Stomach (tissue), 4 donors: ENCODE data around the gene TUBA4B.

Experiments
- EP300 ChIP-seq: sonication (generic); formaldehyde crosslinking; IDR thresholded peaks from one replicate; pipeline ENCODE4 v1.6.1; 2017; ENCODE audit warnings: antibody characterized with exemption
- POLR2A ChIP-seq, 4 donors: fragments of 450-650 bp; IDR thresholded peaks; one replicate each; pipeline ENCODE4 v1.6.1; 2016; ENCODE audit warnings: antibody characterized with exemption in 4 of 4, control low read depth in 2 of 4, mild to moderate bottlenecking in 1 of 4, moderate library complexity in 1 of 4
- POLR2AphosphoS5 ChIP-seq, 3 donors: sonication (generic); formaldehyde crosslinking; IDR thresholded peaks; one replicate each; pipeline ENCODE4 v1.6.1; 2016; ENCODE audit warnings: antibody characterized with exemption in 3 of 3
- TF ChIP-seq, protein P1 (sequence below), 7 experiments: fragments of 450-650 bp in 4 of 7; fragments of 200-600 bp in 3 of 7; sonication (generic) in 3 of 7; IDR thresholded peaks; one replicate each; pipeline ENCODE4 v1.5.1; 2016 to 2019; ENCODE audit warnings: antibody characterized with exemption in 7 of 7, control low read depth in 2 of 7, mild to moderate bottlenecking in 1 of 7

DNA sequence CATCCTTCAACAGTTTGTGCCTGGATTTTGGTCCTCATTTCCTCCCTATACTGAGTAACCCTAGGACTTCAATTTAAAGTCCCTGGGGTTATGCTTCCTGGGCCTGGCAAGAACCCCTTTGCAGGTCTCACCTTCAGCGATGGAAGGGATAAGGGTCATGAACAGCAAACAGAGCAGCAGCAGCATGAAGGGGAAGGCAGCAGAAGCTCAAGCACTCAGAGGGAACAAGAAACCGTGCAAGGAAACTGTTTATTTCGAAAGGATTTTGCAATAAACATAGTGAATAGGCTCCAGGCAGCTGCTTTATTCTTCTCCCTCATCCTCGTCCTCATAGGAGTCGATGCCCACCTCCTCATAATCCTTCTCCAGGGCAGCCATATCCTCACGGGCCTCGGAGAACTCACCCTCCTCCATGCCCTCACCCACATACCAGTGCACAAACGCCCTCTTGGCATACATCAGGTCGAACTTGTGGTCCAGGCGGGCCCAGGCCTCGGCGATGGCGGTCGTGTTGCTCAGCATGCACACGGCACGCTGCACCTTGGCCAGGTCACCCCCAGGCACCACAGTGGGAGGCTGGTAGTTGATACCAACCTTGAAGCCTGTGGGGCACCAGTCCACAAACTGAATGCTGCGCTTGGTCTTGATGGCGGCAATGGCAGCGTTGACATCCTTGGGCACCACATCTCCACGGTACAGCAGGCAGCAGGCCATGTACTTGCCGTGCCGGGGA is 2.8 kb upstream of the TUBA4B start:
- TF ChIP-seq, protein P1, sequence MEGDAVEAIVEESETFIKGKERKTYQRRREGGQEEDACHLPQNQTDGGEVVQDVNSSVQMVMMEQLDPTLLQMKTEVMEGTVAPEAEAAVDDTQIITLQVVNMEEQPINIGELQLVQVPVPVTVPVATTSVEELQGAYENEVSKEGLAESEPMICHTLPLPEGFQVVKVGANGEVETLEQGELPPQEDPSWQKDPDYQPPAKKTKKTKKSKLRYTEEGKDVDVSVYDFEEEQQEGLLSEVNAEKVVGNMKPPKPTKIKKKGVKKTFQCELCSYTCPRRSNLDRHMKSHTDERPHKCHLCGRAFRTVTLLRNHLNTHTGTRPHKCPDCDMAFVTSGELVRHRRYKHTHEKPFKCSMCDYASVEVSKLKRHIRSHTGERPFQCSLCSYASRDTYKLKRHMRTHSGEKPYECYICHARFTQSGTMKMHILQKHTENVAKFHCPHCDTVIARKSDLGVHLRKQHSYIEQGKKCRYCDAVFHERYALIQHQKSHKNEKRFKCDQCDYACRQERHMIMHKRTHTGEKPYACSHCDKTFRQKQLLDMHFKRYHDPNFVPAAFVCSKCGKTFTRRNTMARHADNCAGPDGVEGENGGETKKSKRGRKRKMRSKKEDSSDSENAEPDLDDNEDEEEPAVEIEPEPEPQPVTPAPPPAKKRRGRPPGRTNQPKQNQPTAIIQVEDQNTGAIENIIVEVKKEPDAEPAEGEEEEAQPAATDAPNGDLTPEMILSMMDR (IDR thresholded peaks at IDR 0.05), result no peak
- TF ChIP-seq POLR2A (IDR thresholded peaks at IDR 0.05) (no peak), POLR2AphosphoS5 (IDR thresholded peaks at IDR 0.05) (no peak), EP300 (no peak)
